Left lung (tissue), 10 donors: ENCODE measurements around the gene MAP3K9. TPM values are rescaled to one million over a fixed set of nuclear protein-coding genes. Genes with fewer than 3 reads are reported as not detected.

Experiments
- ATAC-seq: fragments of 200-7000 bp; cut with Tn5 transposase; one replicate; pipeline ENCODE4 v1.9.1; 2020; ENCODE audit warnings: moderate library complexity
- DNase-seq, 4 donors: peaks; one replicate each; pipeline ENCODE4 v3.0.0-alpha.2; 2013 to 2020
- H3K27ac ChIP-seq, 2 donors: fragments of 200-600 bp; sonication (generic) in 1 of 2; one replicate each; pipeline versions ENCODE4 v1.5.0 to v1.8.0; 2020 to 2021
- H3K27me3 ChIP-seq, 2 donors: fragments of 200-600 bp; sonication (generic) in 1 of 2; one replicate each; pipeline versions ENCODE4 v1.5.0 to v1.8.0; 2020 to 2021
- H3K36me3 ChIP-seq, 2 donors: fragments of 200-600 bp; sonication (generic) in 1 of 2; one replicate each; pipeline versions ENCODE4 v1.5.0 to v1.8.0; 2020 to 2021
- H3K4me1 ChIP-seq, 2 donors: fragments of 200-600 bp; one replicate each; pipeline ENCODE4 v1.8.0; 2021
- H3K4me3 ChIP-seq, 2 donors: fragments of 200-600 bp; sonication (generic) in 1 of 2; one replicate each; pipeline versions ENCODE4 v1.5.0 to v1.8.0; 2020 to 2021; ENCODE audit warnings: mild to moderate bottlenecking in 1 of 2
- H3K9me3 ChIP-seq, 2 donors: fragments of 200-600 bp; sonication (generic) in 1 of 2; one replicate each; pipeline versions ENCODE4 v1.5.0 to v1.8.0; 2020 to 2021
- intact Hi-C, 2 donors: fragments of 100-400 bp; cut with DNase I; formaldehyde crosslinking; loops; one replicate each; pipeline versions ENCODE4 v1.11.2 to v1.14.2; 2022
- polyA plus RNA-seq, 6 donors: library from polyadenylated mRNA; unstranded; fragments of 120-200 nt; gene quantifications; one replicate each; pipeline ENCODE4 v1.2.1, GENCODE V29; 2013; ENCODE audit not compliant: insufficient read length in 6 of 6
- total RNA-seq, 2 donors: library from RNA; stranded (reverse); fragmentation: NEBNext Ultra II Directional; extraction: Animal tissue kit (Norgen Biotek cat#: 25700); gene quantifications; one replicate each; pipeline ENCODE4 v1.2.1, GENCODE V29; 2021
- TF ChIP-seq, protein P1 (sequence below), 2 donors: fragments of 200-600 bp; sonication (generic) in 1 of 2; IDR thresholded peaks; one replicate each; pipeline versions ENCODE4 v1.5.0 to v1.8.0; 2021; ENCODE audit warnings: antibody characterized with exemption in 2 of 2
- donor health status: DM: no; HTN: yes; CAD: no.
- donor health status: DM: no; HTN: no; CAD: no.

Gene MAP3K9
- total and polyA plus RNA-seq, 8 donors = 5.1 to 13.1 (median 6.4) TPM

- DNase-seq (no peak), ATAC-seq (no peak)
- Histone ChIP-seq H3K27me3 (peaks cover 0 to 9% of the 10 kb centered on the region in 2 donors), H3K4me3 (no peak overlapping the region), H3K9me3 (no peaks in the 10 kb centered on the region), H3K27ac (no peak overlapping the region), H3K36me3 (no peaks in the 10 kb centered on the region), H3K4me1 (peaks cover 0 to 3% of the 10 kb centered on the region in 2 donors)
- intact Hi-C loops = loop anchor here in 1 of 2 donors (10.0 kb wide), 1 partner anchor 147 kb away; no protein-coding TSS in a partner anchor
- TF ChIP-seq, protein P1, sequence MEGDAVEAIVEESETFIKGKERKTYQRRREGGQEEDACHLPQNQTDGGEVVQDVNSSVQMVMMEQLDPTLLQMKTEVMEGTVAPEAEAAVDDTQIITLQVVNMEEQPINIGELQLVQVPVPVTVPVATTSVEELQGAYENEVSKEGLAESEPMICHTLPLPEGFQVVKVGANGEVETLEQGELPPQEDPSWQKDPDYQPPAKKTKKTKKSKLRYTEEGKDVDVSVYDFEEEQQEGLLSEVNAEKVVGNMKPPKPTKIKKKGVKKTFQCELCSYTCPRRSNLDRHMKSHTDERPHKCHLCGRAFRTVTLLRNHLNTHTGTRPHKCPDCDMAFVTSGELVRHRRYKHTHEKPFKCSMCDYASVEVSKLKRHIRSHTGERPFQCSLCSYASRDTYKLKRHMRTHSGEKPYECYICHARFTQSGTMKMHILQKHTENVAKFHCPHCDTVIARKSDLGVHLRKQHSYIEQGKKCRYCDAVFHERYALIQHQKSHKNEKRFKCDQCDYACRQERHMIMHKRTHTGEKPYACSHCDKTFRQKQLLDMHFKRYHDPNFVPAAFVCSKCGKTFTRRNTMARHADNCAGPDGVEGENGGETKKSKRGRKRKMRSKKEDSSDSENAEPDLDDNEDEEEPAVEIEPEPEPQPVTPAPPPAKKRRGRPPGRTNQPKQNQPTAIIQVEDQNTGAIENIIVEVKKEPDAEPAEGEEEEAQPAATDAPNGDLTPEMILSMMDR (IDR thresholded peaks at IDR 0.05) = no peak
These were observed 18.9 kb upstream of the MAP3K9 start for GRCh38 chr14:70828188-70828587.

DNA sequence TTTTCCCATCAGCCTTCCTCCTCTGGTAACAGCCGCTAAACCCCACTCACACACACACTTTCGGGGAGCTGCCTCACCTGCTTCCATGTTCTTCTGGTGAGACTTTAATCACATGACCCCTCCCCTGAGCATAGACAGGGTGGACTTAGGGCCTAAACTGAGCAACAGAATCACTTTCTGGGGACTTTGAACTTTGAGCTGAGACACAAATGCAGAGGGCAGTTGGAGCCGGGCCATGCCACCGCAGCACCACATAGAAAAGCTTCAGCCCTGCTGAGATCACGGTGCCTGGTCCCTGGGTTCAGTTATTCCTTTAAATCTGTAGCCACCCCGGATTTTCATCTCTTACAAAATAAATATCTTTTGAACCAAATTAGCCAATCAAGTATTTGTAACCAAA lies 18.4 kb upstream of the MAP3K9 start:
- Histone ChIP-seq H3K36me3 (no peaks in the 10 kb centered on the region), H3K9me3 (no peaks in the 10 kb centered on the region), H3K27ac (no peak overlapping the region), H3K4me1 (peaks cover 0 to 8% of the 10 kb centered on the region in 2 donors), H3K4me3 (no peak overlapping the region), H3K27me3 (peaks cover 0 to 13% of the 10 kb centered on the region in 2 donors)
- ATAC-seq (no peak), DNase-seq (no peak)
- TF ChIP-seq, protein P1 (IDR thresholded peaks at IDR 0.05) = no peak
- intact Hi-C loops = loop anchor here in 1 of 2 donors (10.0 kb wide), 1 partner anchor 147 kb away; no protein-coding TSS in a partner anchor

GRCh38 chr14:70827347-70827746 lies 18.0 kb upstream of the MAP3K9 start:
- H3K27ac ChIP-seq = no peak overlapping the region
- no peaks in the 10 kb centered on the region for H3K9me3 ChIP-seq
- H3K36me3 ChIP-seq = no peaks in the 10 kb centered on the region
- intact Hi-C loops = loop anchor here in 1 of 2 donors (10.0 kb wide), 1 partner anchor 147 kb away; no protein-coding TSS in a partner anchor
- DNase-seq = no peak
- ATAC-seq = no peak
- TF ChIP-seq, protein P1 (IDR thresholded peaks at IDR 0.05) = no peak
- H3K27me3 ChIP-seq = peaks cover 0 to 14% of the 10 kb centered on the region in 2 donors
- H3K4me3 ChIP-seq = no peak overlapping the region
- peaks cover 0 to 9% of the 10 kb centered on the region in 2 donors for H3K4me1 ChIP-seq

- intact Hi-C loops = loop anchor here in 1 of 2 donors (10.0 kb wide), 1 partner anchor 152 kb away; no protein-coding TSS in a partner anchor
- H3K4me3 ChIP-seq = no peak overlapping the region
- H3K36me3 ChIP-seq = no peaks in the 10 kb centered on the region
- H3K9me3 ChIP-seq = no peaks in the 10 kb centered on the region
- peaks cover 0 to 26% of the 10 kb centered on the region in 2 donors for H3K27me3 ChIP-seq
- ATAC-seq (no peak), DNase-seq (no peak)
- H3K27ac ChIP-seq = no peak overlapping the region
- H3K4me1 ChIP-seq = peaks cover 5 to 21% of the 10 kb centered on the region in 2 donors
- TF ChIP-seq, protein P1 (IDR thresholded peaks at IDR 0.05) = no peak
These were observed 14.0 kb upstream of the MAP3K9 start for GRCh38 chr14:70823281-70823680.

- intact Hi-C loops = loop anchor here in 1 of 2 donors (10.0 kb wide), 1 partner anchor 152 kb away; no protein-coding TSS in a partner anchor
- TF ChIP-seq, protein P1 (IDR thresholded peaks at IDR 0.05) = no peak
- ATAC-seq (peak; percentile 31), DNase-seq (peak; percentile 30 to 90 (median 46))
- H3K36me3 ChIP-seq = no peaks in the 10 kb centered on the region
- peak overlapping the region; percentile 56 to 57 for H3K4me3 ChIP-seq
- H3K4me1 ChIP-seq = peaks cover 5 to 25% of the 10 kb centered on the region in 2 donors
- H3K9me3 ChIP-seq = no peaks in the 10 kb centered on the region
- H3K27ac ChIP-seq = no peak overlapping the region
- peaks cover 0 to 26% of the 10 kb centered on the region in 2 donors for H3K27me3 ChIP-seq
These were observed 13.3 kb upstream of the MAP3K9 start for GRCh38 chr14:70822530-70823185.
